Measurements from ENCODE around the gene NCOA7.
"Not testable (repeated sequence)": the region's sequence is repeated elsewhere in the genome, so short reads cannot be mapped to it uniquely, and the experiment has no call there.

The NCOA7 gene

GRCh38 chr6:125753937-125754259 is 36.9 kb upstream of the NCOA7 start:
- no peak for DNase-seq

- no peak for DNase-seq
Measured at GRCh38 chr6:125754566-125754965, 36.2 kb upstream of the NCOA7 start.

- no peak for DNase-seq
Measured at GRCh38 chr6:125759184-125759902, 31.4 kb upstream of the NCOA7 start.

- no peak for DNase-seq
Measured at GRCh38 chr6:125759959-125760457, 30.8 kb upstream of the NCOA7 start.

- no peak for DNase-seq
Measured at GRCh38 chr6:125764121-125764671, 26.6 kb upstream of the NCOA7 start.

- no peak for DNase-seq
Measured at GRCh38 chr6:125765944-125766343, 24.8 kb upstream of the NCOA7 start.

- no peak for DNase-seq
Measured at GRCh38 chr6:125766641-125767040, 24.1 kb upstream of the NCOA7 start.

GRCh38 chr6:125769147-125769783 is 21.5 kb upstream of the NCOA7 start:
- DNase-seq, result no peak

- DNase-seq, result no peak
Measured at GRCh38 chr6:125773387-125774341, 17.1 kb upstream of the NCOA7 start.

- DNase-seq, result not testable (repeated sequence)
Measured at GRCh38 chr6:125776107-125776826, 14.5 kb upstream of the NCOA7 start.

GRCh38 chr6:125779924-125780539 is 10.7 kb upstream of the NCOA7 start:
- DNase-seq, result peak; percentile 94

- peak; percentile 72 for DNase-seq
Measured at GRCh38 chr6:125780540-125781313, 10.0 kb upstream of the NCOA7 start.

GRCh38 chr6:125781314-125781868 is 9.4 kb upstream of the NCOA7 start:
- DNase-seq, result peak; percentile 54

GRCh38 chr6:125784365-125784764 is 6.4 kb upstream of the NCOA7 start:
- no peak for DNase-seq

GRCh38 chr6:125787791-125788190 is 3.0 kb upstream of the NCOA7 start:
- no peak for DNase-seq

- DNase-seq, result no peak
Measured at GRCh38 chr6:125789167-125789566, 1.6 kb upstream of the NCOA7 start.

- peak; percentile 62 for DNase-seq
Measured at GRCh38 chr6:125789576-125790357, 993 bp upstream of the NCOA7 start.

GRCh38 chr6:125791151-125791819 is 525 bp downstream of the NCOA7 start:
- no peak for DNase-seq

- no peak for DNase-seq
Measured at GRCh38 chr6:125791820-125792165, 1.0 kb downstream of the NCOA7 start.

GRCh38 chr6:125792172-125792571 is 1.4 kb downstream of the NCOA7 start:
- no peak for DNase-seq
